GM19468 (cell line): ENCODE data around the gene WDR18.

ENCODE experiments used
- ATAC-seq: cut with Tn5 transposase; IDR thresholded peaks from one replicate; pipeline ENCODE4 v1.9.1; 2021; ENCODE audit warnings: mild to moderate bottlenecking, moderate library complexity, moderate number of reproducible peaks; ENCODE audit not compliant: unreplicated experiment; ENCODE audit errors: extremely low read depth

Gene WDR18

DNA sequence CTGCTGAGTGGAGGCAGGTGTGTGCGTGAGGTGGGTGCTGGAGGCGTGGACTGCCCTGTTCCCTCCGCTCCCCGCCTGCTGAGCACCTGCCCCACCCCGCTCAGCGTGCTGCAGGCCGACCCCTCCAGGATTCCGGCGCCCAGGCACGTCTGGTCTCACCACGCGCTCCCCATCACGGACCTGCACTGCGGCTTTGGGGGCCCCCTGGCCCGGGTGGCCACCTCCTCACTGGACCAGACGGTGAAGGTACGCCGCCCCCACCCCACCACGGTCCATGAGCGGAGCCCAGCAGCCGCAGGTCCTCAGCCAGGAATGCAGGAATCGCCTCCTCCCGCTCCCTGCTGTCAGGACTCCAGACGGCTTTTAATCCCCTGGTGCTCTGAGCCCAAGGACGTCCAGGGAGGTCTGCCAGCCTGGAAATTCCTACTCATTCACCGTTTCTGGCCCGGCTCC lies 6.0 kb downstream of the WDR18 start:
- ATAC-seq = no peak

DNA sequence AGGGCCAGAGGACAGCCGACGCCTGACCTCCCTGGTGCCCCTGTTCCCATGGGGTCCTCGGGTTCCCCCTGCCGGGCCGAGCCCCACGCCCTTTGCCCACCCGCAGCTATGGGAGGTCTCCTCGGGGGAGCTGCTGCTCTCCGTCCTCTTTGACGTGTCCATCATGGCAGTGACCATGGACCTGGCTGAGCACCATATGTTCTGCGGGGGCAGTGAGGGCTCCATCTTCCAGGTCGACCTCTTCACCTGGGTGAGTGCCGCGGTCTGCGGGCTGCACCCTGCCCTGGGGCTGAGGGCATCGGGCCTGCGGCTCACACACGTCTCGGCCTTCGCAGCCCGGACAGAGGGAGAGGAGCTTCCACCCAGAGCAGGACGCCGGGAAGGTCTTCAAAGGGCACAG lies 6.6 kb downstream of the WDR18 start:
- ATAC-seq = no peak

DNA sequence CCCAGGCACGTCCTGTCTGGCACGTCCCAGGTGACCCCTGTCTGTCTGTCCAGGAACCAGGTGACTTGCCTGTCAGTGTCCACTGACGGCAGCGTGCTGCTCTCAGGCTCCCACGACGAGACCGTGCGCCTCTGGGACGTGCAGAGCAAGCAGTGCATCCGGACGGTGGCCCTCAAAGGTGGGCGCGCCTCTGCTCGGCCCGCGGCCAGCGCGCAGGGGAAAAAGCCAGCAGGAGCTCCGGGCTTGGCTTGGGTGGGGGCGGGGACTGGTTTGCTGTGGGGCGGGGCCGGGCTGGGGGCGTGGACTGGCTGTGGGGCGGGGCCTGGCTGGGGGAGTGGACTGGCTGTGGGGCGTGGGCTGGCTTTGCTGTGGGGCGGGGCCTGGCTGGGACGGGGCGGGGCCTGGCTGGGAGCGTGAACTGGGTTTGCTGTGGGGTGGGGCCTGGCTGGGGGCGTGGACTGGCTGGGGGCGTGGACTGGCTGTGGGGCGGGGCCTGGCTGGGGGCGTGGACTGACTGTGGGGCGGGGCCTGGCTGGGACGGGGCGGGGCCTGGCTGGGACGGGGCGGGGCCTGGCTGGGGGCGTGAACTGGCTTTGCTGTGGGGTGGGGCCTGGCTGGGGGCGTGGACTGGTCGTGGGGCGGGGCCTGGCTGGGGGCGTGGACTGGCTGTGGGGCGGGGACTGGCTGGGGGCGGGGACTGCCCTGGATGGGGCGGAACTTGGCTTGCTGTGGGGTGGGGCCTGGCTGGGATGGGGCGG lies 7.2 kb downstream of the WDR18 start:
- no peak for ATAC-seq

DNA sequence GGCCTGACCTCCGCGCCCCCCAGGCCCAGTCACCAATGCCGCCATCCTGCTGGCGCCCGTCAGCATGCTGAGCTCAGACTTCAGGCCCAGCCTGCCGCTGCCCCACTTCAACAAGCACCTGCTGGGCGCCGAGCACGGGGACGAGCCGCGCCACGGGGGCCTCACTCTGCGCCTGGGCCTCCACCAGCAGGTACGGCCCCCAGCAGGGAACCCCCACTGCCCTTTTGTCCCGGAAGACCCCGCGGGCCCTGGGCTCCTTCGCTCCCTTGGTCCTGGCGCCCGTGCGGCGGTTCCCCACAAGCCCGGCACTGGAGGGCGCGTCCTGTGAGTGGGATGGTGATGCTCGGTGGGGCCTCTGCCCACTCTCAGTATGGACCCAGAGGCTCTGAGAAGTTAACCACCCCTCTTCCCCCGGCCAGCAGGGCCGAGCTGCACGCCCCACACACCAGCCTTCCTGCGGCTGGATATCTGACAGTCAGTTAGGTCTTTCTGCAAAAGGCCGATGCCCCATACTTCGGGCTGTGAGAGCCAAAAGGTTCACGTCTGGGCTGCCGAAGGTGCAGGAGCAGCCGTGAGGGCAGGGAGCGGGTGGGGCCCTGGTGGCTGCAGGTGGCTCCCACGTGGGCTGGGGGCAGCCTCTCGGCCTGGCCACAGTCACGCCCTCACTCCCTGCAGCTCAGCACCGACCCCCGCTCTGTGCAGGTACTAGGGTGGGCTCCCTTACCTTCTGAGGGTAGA lies 8.0 kb downstream of the WDR18 start:
- no peak for ATAC-seq

DNA sequence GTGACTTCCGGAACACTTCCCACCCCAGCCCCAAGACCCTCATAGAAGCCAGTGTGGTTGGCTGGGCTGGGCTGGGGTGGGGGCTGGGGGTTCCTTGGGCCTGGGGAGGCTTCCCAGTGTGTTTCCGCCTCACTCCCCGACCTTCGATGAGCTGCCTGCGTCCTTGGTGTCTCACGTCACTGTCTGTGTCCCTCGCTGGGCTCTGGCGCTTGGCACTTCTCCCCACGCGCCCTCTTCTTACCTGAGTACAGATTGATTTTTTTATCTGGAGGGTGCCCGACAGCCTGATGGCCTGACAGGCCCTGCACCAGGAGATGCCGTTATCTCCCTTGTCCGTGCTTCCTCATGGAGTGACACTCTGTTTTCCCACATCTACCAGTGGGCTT lies 8.5 kb downstream of the WDR18 start:
- ATAC-seq = no peak

DNA sequence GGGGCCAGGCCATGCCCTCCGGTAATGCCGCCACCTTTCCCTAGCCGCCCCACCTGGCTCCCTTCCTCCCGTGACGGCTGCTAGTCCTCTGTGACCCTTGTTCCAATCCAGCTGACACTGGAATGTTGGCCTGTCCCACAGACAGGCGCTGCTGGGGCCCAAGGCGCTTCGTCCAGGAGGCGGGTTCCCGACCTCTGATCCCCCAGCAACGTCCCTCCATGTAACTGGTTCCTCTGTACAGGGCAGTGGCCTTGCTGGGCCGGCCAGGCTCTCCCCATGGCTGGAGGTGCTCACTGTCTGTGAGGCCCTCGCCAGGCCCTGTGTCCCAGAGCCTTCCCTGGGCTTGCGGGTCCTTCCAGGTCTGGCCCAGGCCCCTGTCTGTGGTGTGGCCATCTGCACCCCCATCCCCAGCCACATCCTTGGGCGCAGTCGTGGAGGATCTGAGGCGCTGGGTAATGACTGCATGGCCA lies 9.3 kb downstream of the WDR18 start:
- no peak for ATAC-seq

DNA sequence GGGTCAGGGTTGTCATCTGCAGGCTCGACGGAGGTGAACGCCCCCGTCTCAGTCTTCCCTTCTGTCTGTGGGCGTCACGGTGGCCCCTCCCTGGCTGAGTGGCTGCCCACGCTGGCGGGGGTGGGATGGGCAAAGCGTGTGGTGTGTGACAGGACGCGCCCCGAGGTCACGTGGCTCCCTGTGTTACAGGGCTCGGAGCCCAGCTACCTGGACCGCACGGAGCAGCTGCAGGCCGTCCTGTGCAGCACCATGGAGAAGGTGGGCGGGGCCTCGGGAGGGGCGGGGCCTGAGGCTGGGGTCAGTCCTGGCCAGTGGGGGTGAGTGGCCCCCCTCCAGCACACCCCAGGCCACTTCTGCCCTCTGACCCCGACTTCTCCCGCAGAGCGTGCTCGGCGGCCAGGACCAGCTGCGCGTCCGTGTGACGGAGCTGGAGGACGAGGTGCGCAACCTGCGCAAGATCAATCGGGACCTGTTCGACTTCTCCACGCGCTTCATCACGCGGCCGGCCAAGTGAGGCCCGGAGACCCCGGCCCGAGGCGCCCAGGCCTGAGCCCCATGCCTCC lies 9.8 kb downstream of the WDR18 start:
- ATAC-seq = no peak

DNA sequence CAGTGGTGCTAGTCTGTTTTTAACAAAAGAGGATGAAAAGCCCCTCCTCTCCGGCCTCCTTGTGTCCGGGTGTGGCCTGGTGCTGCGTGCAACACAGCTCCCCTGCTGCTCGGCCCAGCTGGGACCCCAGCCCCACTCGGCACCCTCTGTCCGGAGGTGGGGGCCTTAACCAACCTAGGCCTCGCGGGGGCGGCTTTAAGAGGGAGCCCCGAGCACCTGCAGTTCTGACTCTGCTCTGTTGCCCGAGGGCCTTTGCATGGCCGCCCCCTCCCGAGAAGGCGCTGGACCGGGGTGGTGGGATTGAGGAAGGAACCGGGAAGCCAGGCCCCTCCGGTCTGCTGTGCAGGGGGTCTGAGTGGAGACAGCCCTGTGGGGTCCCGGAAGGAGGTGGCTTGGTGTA lies 10.4 kb downstream of the WDR18 start:
- no peak for ATAC-seq

DNA sequence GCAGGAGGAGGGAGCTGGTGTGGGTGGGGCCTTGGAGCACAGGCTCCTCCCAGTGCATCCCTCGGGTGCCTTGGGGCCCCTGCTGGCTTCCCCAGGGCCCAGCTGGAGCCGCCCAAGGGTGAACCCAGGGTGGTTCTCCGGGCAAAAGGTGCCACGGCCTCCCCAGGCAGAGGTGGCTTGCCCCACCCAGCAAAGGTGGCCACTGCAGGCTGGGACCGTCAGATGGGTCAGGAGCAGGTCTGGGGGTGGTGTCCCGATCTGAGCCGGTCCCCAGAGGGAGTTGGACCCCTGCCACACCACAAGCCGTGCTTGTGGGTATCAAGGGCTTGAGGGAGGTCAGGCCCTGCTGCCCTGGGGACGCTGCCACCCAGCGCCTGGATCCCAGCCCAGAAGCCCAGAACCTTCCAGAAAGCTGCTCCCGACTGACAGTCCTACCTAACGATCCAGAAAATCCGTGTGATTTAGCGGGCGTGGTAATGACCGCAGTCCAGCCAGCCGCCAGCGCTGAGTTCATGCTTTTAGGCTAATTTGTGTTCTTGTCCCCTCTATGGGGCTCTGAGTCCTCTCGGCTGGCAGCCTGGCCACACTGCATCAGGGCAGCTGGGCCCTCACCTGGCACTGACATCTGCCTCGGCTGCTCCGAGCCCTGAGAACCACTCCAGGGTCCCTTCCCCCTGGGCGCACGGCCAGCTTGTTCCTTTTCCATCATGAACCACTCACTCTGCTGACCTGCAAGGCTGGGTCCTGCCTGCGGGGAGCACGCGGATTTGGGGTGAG lies 11.1 kb downstream of the WDR18 start:
- ATAC-seq = no peak

DNA sequence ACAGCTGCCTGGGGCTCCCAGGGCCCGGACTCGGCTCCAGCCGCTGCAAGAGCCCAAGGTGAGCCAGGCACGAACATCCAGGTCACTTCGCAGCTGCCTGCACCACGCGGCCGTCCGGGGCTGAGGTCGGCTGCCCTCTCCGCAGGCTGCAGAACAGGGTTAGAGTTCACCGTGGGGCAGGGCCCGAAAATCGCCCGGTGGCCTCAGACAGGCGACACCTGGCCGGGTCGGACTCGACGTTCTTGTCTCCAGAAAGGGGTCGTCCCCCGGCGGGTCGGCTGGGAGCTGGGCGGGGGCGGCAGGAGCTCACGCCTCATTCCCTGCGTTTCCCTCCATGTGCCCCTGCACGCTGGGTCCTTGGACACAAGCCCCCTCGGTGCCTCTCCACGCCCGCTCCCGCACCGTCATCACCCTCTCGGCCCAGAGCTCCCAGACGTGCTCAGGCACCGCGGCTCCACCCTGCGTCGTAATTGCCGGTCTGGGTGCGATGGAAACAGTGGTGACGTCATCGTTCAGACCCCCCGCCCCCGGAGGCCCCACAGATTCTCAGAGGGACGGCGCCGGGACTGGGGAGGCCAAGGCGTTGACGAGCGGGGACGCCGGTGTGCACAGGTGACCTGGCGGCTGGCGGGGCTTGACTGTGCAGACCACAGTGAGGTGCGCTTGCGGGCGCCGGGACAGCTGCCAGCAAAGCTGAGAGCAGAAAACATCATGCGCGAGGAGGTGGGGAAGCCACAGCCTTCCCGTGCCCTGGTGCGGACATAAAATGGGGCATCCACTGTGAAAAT lies 12.1 kb downstream of the WDR18 start:
- ATAC-seq = no peak

DNA sequence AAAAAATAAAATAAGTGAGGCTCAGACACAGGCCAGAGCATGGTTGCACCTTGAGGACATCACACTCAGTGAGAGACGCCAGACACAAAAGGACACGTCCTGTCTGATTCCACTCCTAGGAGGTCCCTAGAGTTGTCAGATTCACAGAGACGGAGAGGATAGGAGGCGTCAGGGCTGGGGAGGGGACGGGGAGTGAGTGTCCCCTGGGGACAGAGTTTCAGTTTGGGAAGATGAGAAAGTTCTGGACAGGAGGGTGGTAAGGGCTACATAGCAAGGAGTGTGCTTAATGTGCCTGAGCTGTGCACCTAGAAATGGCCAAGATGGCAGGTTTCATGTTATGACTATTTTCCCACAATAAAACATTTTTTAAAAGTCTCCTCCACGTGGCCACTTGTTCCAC lies 13.9 kb downstream of the WDR18 start:
- ATAC-seq = no peak

DNA sequence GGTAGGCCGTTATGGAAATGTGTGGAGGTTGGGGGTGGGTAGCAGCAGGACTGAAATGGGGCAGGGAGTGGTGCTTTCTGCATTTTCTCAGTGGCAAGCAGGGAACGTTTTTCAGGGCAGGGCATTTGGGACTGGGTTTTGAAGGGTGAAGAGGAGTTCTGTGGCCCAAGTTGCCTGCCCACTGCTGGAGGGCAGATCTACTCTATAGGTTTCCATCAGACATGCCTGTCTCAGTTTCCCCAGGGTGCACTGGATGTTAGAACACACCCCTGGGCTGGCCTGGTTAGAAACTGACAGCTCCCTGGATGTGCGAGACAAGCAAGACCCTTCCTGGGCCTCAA lies 15.2 kb downstream of the WDR18 start:
- no peak for ATAC-seq

DNA sequence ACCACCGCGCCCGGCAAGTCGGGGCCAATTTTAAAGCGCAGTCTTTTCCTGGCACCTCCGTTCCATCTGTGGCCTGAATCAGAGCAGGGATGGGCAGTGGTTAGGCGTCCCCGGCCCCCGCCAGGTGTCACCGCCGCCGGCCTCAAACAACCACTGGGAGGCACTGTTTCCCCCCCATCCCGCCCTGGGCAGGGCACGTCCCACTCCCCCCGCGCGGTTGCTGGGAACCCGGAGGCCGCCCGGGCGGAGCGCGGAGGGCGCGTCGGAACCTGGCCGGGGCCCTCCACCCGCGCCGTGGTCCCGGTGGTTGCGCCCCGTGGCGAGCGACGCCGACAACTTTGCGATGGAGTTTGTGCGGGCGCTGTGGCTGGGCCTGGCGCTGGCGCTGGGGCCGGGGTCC lies 15.9 kb downstream of the WDR18 start, which contains the start of gene GRIN3B:
TSS of gene GRIN3B (plus strand) at position 325 of the 400 bp plus-strand sequence. CDS start at position 344, 19 bp downstream.
- no peak for ATAC-seq

DNA sequence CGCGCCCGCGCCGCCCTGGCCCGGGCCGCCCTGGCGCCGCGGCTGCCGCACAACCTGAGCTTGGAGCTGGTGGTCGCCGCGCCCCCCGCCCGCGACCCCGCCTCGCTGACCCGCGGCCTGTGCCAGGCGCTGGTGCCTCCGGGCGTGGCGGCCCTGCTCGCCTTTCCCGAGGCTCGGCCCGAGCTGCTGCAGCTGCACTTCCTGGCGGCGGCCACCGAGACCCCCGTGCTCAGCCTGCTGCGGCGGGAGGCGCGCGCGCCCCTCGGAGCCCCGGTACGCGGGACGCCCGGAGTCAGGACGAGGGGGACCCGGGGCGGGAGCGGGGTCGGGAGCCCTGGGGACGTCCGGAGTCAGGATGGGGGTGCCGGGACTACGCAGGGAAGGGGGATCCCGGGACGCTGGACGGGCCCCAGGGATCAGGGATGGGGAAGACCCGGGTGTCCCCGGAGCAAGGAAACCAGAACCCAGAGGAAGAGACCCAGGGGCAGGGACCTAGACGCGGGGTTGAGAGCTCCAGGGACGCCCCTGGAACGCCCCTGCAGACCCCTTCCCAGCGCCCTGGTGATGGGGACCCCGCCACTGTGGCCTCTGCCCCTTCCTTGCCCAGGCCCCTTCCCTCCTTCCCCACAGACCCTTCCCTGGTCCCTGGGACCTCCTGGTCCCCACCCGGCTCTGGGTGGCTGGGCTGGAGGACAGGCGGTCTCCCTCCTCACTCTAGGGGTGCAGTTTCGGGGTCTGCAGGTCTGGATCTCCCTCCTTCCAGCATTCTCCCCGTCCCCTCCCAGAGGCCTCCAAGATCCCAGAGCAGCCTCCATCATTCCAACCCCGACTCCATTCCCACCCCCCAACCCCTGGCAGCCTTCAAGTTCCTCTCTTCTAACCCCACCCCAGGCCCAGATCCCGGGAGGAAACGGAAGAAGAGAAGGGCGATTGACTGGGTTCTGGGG lies 16.7 kb downstream of the WDR18 start:
- ATAC-seq = no peak

DNA sequence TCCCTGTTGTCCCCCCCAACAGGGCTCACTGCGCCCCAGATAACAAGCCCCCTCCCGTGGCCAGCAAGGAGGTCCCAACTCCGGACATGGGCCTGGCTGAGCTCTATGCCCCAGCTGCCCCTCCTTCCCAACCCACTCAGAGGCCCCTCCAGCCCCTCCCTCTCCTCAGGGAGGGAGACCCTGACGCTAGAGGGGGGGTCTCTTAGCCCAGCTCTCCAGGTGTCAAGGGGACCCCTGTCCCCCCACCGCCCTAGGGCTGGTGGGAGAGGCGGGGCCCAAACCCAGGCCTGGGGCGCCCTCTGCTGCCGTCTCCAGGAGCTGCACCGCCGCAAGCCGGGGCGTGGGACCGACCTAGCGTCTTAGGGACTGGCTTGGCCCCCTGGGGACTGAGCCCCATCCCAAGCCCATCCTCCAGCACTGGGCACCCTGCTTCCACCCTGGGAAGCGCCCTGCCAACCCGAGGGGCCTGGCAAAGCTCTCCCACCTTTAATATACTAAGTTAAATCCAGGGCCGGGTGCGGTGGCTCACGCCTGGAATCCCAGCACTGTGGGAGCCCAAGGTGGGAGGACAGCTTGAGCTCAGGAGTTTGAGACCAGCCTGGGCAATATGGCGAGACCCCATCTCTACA lies 17.5 kb downstream of the WDR18 start:
- ATAC-seq = no peak

DNA sequence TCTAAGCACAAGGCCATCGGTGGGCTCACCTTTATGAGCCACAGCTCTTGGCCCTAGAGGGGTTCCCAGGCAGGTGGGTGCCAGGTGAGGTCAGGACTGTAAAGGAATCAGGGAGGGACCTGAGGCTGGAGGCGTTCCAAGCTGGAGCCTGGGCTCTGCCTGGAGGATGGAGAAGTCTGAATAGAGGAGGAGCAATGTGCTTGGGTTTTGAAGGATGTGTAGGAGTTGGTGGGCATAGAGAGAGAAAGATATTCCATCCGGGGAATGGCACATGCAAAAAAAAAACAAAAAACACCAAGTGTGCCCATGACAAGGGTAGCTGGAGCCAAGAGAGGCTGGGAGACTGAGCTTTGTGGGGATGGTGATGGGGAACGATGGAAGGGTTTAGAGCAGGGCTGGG lies 18.5 kb downstream of the WDR18 start:
- ATAC-seq = no peak

DNA sequence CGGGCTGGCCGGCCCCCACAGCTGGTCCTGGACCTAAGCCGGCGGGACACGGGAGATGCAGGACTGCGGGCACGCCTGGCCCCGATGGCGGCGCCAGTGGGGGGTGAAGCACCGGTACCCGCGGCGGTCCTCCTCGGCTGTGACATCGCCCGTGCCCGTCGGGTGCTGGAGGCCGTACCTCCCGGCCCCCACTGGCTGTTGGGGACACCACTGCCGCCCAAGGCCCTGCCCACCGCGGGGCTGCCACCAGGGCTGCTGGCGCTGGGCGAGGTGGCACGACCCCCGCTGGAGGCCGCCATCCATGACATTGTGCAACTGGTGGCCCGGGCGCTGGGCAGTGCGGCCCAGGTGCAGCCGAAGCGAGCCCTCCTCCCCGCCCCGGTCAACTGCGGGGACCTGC lies 19.1 kb downstream of the WDR18 start:
- no peak for ATAC-seq

DNA sequence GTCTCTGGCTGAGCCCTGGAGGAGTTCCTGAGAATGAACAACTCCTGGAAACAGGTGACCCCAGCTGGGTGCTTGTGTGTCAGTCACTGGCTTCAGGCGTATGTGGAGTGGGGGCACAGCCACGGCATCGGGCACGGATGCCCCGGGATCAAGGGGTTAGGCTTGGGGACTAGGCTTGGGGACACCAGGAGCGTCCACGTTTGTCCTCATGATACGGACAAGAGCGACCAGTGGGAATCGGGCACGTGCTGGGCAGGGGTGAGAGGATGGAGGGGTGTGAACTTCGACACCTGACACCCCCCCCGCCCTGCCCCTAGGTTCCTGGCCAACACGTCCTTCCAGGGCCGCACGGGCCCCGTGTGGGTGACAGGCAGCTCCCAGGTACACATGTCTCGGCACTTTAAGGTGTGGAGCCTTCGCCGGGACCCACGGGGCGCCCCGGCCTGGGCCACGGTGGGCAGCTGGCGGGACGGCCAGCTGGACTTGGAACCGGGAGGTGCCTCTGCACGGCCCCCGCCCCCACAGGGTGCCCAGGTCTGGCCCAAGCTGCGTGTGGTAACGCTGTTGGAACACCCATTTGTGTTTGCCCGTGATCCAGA lies 20.2 kb downstream of the WDR18 start:
- ATAC-seq = no peak
